Lower lobe of right lung (tissue), 2 donors: ENCODE measurements around the gene NANOS1. TPM values are rescaled to one million over a fixed set of nuclear protein-coding genes. Genes with fewer than 3 reads are reported as not detected.
A peak's percentile ranks its signal among the peaks of the same experiment; 100 is the strongest.
"Not testable (repeated sequence)": the region's sequence is repeated elsewhere in the genome, so short reads cannot be mapped to it uniquely, and the experiment has no call there.

ENCODE experiments used
- ATAC-seq, 2 donors: fragments of 200-7000 bp; cut with Tn5 transposase; one replicate each; pipeline ENCODE4 v1.9.1; 2020 to 2022; ENCODE audit warnings: mild to moderate bottlenecking in 2 of 2, moderate library complexity in 2 of 2
- DNase-seq: peaks from one replicate; pipeline ENCODE4 v3.0.0-alpha.2; 2020
- H3K27ac ChIP-seq: fragments of 200-600 bp; one replicate; pipeline ENCODE4 v1.8.0; 2022
- H3K27me3 ChIP-seq: fragments of 200-600 bp; one replicate; pipeline ENCODE4 v1.8.0; 2022; ENCODE audit warnings: low read depth
- H3K36me3 ChIP-seq: fragments of 200-600 bp; one replicate; pipeline ENCODE4 v1.8.0; 2022; ENCODE audit warnings: mild to moderate bottlenecking
- H3K4me1 ChIP-seq: fragments of 200-600 bp; one replicate; pipeline ENCODE4 v1.8.0; 2022
- H3K4me3 ChIP-seq: fragments of 200-600 bp; one replicate; pipeline ENCODE4 v1.8.0; 2022; ENCODE audit warnings: mild to moderate bottlenecking
- H3K9me3 ChIP-seq: fragments of 200-600 bp; one replicate; pipeline ENCODE4 v1.8.0; 2022
- intact Hi-C: fragments of 100-400 bp; cut with DNase I; formaldehyde crosslinking; loops from one replicate; pipeline ENCODE4 v1.11.0; 2022
- total RNA-seq: library from RNA; stranded (reverse); fragmentation: NEBNext Ultra II Directional; extraction: Animal tissue kit (Norgen Biotek cat#: 25700); gene quantifications from one replicate; pipeline ENCODE4 v1.2.1, GENCODE V29; 2021
- TF ChIP-seq, protein P1 (sequence below): fragments of 200-600 bp; IDR thresholded peaks from one replicate; pipeline ENCODE4 v1.8.0; 2022; ENCODE audit warnings: antibody characterized with exemption, mild to moderate bottlenecking
- donor health status: DM: no; HTN: yes; CAD: no; lungs with severe emphysema.

The NANOS1 gene
- total RNA-seq, 1 donor from 2014 or later = 1.9 TPM

DNA sequence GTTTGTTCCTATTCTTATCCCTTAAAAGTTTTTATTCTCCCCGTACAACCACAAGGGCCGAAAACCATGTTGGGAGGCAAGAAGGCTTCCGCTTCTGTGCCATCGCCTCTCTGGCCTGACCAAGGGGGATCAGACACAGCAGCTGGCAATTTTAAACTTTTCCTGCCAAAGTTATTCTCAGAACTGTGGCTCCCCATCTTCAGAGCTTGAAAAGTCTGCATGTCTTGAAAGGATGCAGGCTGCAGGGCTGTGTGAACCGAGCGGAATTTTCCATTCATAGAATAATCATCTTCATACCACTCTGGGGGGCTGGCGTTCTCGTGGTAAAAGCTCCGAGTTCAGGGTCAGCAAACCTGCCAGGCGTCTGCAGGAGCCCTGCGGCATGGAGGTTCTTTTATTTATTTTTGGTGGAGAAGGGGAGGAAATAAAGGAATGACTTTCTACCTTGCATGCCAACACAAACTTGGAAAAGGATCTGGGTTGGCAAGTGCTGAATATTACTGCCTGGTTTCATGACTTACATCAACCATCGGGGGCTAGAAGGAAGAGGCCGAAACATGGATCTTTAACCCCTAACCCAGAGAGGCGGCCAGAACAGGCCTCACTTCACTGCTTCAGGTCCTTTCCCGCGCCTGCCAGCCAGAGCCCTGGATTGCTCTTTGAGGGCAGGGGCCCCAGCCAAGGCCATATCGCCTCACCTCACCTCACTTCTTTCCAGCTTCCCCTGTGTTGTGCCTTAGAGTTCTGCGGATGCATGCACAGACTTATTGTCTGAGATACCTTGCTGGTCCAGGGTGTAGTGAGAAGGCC, 3.0 kb upstream of the NANOS1 start:
- intact Hi-C loops = no loop called here
- Histone ChIP-seq H3K27ac (peak overlapping the region; percentile 79), H3K36me3 (no peaks in the 10 kb centered on the region), H3K27me3 (no peaks in the 10 kb centered on the region), H3K4me3 (no peak overlapping the region), H3K9me3 (no peaks in the 10 kb centered on the region), H3K4me1 (peaks cover 28% of the 10 kb centered on the region)
- no peak for ATAC-seq
- no peak for DNase-seq
- TF ChIP-seq, protein P1, sequence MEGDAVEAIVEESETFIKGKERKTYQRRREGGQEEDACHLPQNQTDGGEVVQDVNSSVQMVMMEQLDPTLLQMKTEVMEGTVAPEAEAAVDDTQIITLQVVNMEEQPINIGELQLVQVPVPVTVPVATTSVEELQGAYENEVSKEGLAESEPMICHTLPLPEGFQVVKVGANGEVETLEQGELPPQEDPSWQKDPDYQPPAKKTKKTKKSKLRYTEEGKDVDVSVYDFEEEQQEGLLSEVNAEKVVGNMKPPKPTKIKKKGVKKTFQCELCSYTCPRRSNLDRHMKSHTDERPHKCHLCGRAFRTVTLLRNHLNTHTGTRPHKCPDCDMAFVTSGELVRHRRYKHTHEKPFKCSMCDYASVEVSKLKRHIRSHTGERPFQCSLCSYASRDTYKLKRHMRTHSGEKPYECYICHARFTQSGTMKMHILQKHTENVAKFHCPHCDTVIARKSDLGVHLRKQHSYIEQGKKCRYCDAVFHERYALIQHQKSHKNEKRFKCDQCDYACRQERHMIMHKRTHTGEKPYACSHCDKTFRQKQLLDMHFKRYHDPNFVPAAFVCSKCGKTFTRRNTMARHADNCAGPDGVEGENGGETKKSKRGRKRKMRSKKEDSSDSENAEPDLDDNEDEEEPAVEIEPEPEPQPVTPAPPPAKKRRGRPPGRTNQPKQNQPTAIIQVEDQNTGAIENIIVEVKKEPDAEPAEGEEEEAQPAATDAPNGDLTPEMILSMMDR = no peak

DNA sequence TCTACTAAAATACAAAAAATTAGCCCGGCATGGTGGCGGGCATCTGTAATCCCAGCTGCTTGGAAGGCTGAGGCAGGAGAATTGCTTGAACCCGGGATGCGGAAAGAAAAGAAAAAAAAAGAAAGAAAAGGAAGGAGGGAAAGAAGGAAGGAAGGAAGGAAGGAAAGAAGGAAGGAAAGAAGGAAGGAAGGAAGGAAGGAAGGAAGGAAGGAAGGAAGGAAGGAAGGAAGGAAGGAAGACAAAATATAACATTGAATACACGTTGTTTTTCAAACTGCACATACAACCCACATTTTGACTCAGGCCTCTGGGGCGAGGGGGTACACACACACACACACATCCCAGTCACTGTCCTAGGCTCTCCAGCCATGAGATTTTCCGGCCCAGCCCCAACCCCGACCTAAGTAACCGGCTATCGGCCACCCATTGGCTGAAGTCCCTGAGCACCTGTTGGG, 1.0 kb upstream of the NANOS1 start:
- H3K9me3 ChIP-seq, ATAC-seq, H3K27ac ChIP-seq, intact Hi-C loops, DNase-seq, H3K27me3 ChIP-seq: not testable (repeated sequence)
- H3K4me3 ChIP-seq = peak overlapping the region; percentile 54
- H3K4me1 ChIP-seq = peaks cover 28% of the 10 kb centered on the region
- peaks cover 13% of the 10 kb centered on the region for H3K36me3 ChIP-seq

DNA sequence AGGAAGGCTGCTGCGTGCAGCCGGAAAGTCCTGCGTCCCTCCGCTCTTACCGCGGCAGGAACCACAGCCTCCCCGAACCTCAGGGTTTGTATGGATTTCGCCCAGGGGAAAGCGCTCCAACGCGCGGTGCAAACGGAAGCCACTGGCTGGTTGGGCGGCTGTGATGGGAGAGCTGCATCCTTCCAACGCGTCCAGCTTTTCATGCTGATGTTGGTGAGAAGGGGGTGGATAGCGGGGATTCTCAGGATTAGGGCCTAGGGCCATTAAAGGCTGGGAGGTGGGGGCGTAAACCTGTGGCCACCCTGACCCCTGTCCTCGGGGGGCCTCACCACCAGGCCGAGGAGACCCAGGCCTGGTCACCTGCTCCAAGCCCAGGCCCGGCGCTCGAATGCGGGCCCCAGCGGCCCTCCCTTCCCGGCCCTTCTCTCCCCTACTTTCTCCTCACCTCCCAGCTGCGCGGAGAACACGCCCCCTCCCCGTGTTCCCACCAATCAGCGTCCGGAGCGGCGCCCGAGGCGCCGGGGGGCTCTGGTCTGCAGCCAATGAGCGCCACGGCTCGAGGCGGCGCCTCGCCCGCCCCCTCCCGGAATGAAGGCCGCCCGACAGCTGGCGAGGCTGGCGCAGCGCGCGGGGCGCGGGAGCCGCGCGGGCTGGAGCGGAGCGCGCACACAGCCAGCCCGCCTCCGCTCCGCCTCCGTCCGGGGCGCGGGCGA, 458 bp upstream of the NANOS1 start:
- no peak overlapping the region for H3K27ac ChIP-seq
- DNase-seq (peak; percentile 88), ATAC-seq (peak; percentile 89 to 90)
- H3K9me3 ChIP-seq = no peaks in the 10 kb centered on the region
- intact Hi-C loops = no loop called here
- no peaks in the 10 kb centered on the region for H3K27me3 ChIP-seq
- H3K4me3 ChIP-seq = peak overlapping the region; percentile 54
- TF ChIP-seq, protein P1 = no peak
- peaks cover 28% of the 10 kb centered on the region for H3K4me1 ChIP-seq
- peaks cover 18% of the 10 kb centered on the region for H3K36me3 ChIP-seq

DNA sequence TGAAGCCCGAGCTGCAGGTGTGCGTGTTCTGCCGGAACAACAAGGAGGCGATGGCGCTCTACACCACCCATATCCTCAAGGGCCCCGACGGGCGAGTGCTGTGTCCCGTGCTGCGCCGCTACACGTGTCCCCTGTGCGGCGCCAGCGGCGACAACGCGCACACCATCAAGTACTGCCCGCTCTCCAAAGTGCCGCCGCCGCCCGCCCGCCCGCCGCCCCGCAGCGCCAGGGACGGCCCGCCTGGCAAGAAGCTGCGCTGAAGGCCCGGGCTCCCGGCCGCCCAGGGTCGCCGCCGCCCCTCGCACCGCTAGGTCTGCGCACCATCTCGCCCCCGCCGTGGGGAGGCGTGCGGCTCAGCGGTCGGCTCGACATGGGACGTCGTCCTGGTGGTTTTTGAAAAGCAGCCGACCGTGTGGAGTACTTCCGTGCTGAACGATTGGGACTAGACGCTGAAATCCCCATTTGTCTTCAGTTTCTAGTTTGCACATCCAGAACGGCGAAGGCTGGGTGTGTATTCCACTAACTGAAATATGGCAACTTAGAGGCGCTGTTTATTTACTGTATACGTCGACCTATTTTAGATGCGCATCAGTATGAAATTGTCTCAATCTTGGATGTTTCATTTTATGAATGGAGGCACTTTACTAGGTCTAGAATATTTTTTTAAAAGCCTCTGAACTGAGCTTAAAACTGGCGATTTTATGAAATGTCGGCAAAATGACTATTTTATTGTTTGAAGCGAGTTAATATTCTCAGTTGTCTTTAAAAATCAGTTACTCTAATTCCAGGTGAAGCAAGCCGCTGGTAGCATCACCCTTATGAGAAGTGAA, 1.1 kb downstream of the NANOS1 start:
- peak overlapping the region; percentile 61 for H3K4me3 ChIP-seq
- no peak overlapping the region for H3K27ac ChIP-seq
- peaks cover 19% of the 10 kb centered on the region for H3K4me1 ChIP-seq
- H3K27me3 ChIP-seq = no peaks in the 10 kb centered on the region
- intact Hi-C loops = no loop called here
- H3K9me3 ChIP-seq = no peaks in the 10 kb centered on the region
- ATAC-seq (peak; percentile 9 to 36), DNase-seq (peak; percentile 66)
- peaks cover 34% of the 10 kb centered on the region for H3K36me3 ChIP-seq
- TF ChIP-seq, protein P1 = peak; percentile 14

DNA sequence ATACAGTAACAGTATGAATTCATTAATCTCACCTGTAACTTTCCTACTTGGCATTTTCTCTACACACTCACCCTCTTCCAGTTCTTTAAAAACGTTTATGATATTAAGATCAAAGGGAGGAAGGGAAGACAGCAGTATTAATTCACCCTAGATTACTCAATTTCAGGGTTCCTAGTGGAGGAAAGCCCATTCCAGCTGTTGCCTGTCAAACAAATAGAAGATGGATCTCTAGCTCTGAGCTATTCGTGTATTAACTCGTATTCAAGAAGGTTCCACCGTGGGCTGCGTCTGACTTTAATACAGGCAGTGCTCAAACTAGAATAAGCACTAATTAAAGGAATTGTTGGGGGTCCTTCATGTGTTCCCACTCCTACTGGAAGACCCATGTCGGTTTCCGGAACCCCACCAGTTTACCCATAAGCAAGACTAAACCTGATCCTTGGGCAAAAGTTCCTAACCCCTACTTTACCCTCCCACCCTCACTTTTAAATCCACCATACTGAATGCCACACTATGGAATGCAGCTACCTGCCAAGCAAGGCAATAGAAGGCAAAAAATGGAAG, 2.1 kb downstream of the NANOS1 start:
- DNase-seq = no peak
- Histone ChIP-seq H3K9me3 (no peaks in the 10 kb centered on the region), H3K27ac (no peak overlapping the region), H3K4me3 (no peak overlapping the region), H3K4me1 (peaks cover 14% of the 10 kb centered on the region), H3K36me3 (peaks cover 44% of the 10 kb centered on the region), H3K27me3 (no peaks in the 10 kb centered on the region)
- TF ChIP-seq, protein P1 = no peak
- intact Hi-C loops = no loop called here
- no peak for ATAC-seq
